Karpas-422 (cell line): ENCODE data around the gene SDSL. TPM values are rescaled to one million over a fixed set of nuclear protein-coding genes. Genes with fewer than 3 reads are reported as not detected.

Experiments used
- DNase-seq: peaks from one replicate; pipeline ENCODE4 v3.0.0-alpha.2; 2015
- H2AFZ ChIP-seq: fragments of 200-600 bp; sonication (generic); 2 replicates; pipeline ENCODE4 v1.6.1; 2014; ENCODE audit warnings: antibody characterized with exemption, low read length, mixed read lengths
- H3K27ac ChIP-seq: fragments of 200-600 bp; sonication (generic); 2 replicates; pipeline ENCODE4 v1.5.1; 2014; ENCODE audit warnings: mild to moderate bottlenecking, low read length, moderate library complexity
- H3K27me3 ChIP-seq: fragments of 200-600 bp; sonication (generic); 2 replicates; pipeline ENCODE4 v1.6.1; 2014; ENCODE audit warnings: low read length, mixed read lengths
- H3K36me3 ChIP-seq: fragments of 200-600 bp; sonication (generic); 2 replicates; pipeline ENCODE4 v1.6.1; 2014; ENCODE audit warnings: low read length, mixed read lengths; ENCODE audit not compliant: insufficient read depth
- H3K4me1 ChIP-seq: fragments of 200-600 bp; sonication (generic); 2 replicates; pipeline ENCODE4 v1.6.1; 2014; ENCODE audit warnings: mild to moderate bottlenecking, low read length, mixed read lengths
- H3K4me2 ChIP-seq: fragments of 200-600 bp; sonication (generic); 2 replicates; pipeline ENCODE4 v1.6.1; 2014; ENCODE audit warnings: low read length, low read depth, mild to moderate bottlenecking; ENCODE audit not compliant: poor library complexity, severe bottlenecking
- H3K4me3 ChIP-seq: fragments of 200-600 bp; sonication (generic); 2 replicates; pipeline ENCODE4 v1.5.1; 2014; ENCODE audit warnings: mild to moderate bottlenecking, antibody characterized with exemption, low read length, mixed read lengths
- H3K79me2 ChIP-seq: fragments of 200-600 bp; sonication (generic); 2 replicates; pipeline ENCODE4 v1.6.1; 2014; ENCODE audit warnings: mild to moderate bottlenecking, low read length, mixed read lengths
- H3K9ac ChIP-seq: fragments of 200-600 bp; sonication (generic); 2 replicates; pipeline ENCODE4 v1.6.0; 2014; ENCODE audit warnings: low read length
- H3K9me2 ChIP-seq: fragments of 200-600 bp; sonication (generic), shearing (Covaris generic); replicated peaks from 2 replicates; pipeline ENCODE4 v1.6.0; 2014; ENCODE audit warnings: mild to moderate bottlenecking, low read length, moderate library complexity; ENCODE audit not compliant: insufficient read depth
- H3K9me3 ChIP-seq: fragments of 300-700, 200-600 bp; sonication (generic); 2 replicates; pipeline ENCODE4 v1.6.1; 2014; ENCODE audit warnings: low read length, mixed read lengths
- H4K20me1 ChIP-seq: fragments of 200-600 bp; sonication (generic); 2 replicates; pipeline ENCODE4 v1.6.1; 2014; ENCODE audit warnings: mild to moderate bottlenecking, antibody characterized with exemption, low read length, low read depth; ENCODE audit not compliant: insufficient read depth
- total RNA-seq: library from RNA; depleted of rRNA; stranded (reverse); fragments of >200 nt; shearing (Covaris generic); gene quantifications from 2 replicates; pipeline ENCODE4 v1.2.3, GENCODE V29; 2014; ENCODE audit warnings: low replicate concordance

The SDSL gene
- total RNA-seq, 1 experiment from 2014 or later = not detected

- Histone ChIP-seq H4K20me1 (no peaks in the 10 kb centered on the region), H3K36me3 (no peaks in the 10 kb centered on the region), H3K79me2 (no peaks in the 10 kb centered on the region), H3K4me2 (no peak overlapping the region), H3K27ac (no peak overlapping the region), H3K4me3 (no peak overlapping the region), H3K27me3 (no peaks in the 10 kb centered on the region), H3K9ac (no peak overlapping the region), H3K9me2 (no peaks in the 10 kb centered on the region), H3K9me3 (no peaks in the 10 kb centered on the region), H2AFZ (no peak overlapping the region), H3K4me1 (no peaks in the 10 kb centered on the region)
- no peak for DNase-seq
Measured at GRCh38 chr12:113407931-113408600, 14.1 kb upstream of the SDSL start.

- Histone ChIP-seq H3K36me3 (no peaks in the 10 kb centered on the region), H3K4me3 (no peak overlapping the region), H3K79me2 (no peaks in the 10 kb centered on the region), H3K27me3 (no peaks in the 10 kb centered on the region), H3K4me2 (no peak overlapping the region), H2AFZ (no peak overlapping the region), H3K9me2 (no peaks in the 10 kb centered on the region), H4K20me1 (no peaks in the 10 kb centered on the region), H3K9ac (no peak overlapping the region), H3K9me3 (no peaks in the 10 kb centered on the region), H3K27ac (no peak overlapping the region), H3K4me1 (no peaks in the 10 kb centered on the region)
- no peak for DNase-seq
Measured at GRCh38 chr12:113408756-113409298, 13.4 kb upstream of the SDSL start.

GRCh38 chr12:113409462-113410124 is 12.6 kb upstream of the SDSL start:
- Histone ChIP-seq H2AFZ (no peak overlapping the region), H3K9me2 (no peaks in the 10 kb centered on the region), H4K20me1 (no peaks in the 10 kb centered on the region), H3K27me3 (no peaks in the 10 kb centered on the region), H3K36me3 (no peaks in the 10 kb centered on the region), H3K9ac (no peak overlapping the region), H3K79me2 (no peaks in the 10 kb centered on the region), H3K27ac (no peak overlapping the region), H3K4me3 (no peak overlapping the region), H3K4me2 (no peak overlapping the region), H3K9me3 (no peaks in the 10 kb centered on the region), H3K4me1 (no peaks in the 10 kb centered on the region)
- DNase-seq = no peak

- Histone ChIP-seq H2AFZ (no peak overlapping the region), H3K4me3 (no peak overlapping the region), H3K79me2 (no peaks in the 10 kb centered on the region), H3K4me2 (no peak overlapping the region), H3K9ac (no peak overlapping the region), H3K27me3 (no peaks in the 10 kb centered on the region), H3K9me2 (no peaks in the 10 kb centered on the region), H4K20me1 (no peaks in the 10 kb centered on the region), H3K27ac (no peak overlapping the region), H3K36me3 (no peaks in the 10 kb centered on the region), H3K9me3 (no peaks in the 10 kb centered on the region), H3K4me1 (peaks cover 2% of the 10 kb centered on the region; the same call in 1 of the 2 replicates)
- DNase-seq = no peak
Measured at GRCh38 chr12:113413488-113413939, 8.7 kb upstream of the SDSL start.

GRCh38 chr12:113414519-113415038 is 7.6 kb upstream of the SDSL start:
- DNase-seq = no peak
- Histone ChIP-seq H3K36me3 (no peaks in the 10 kb centered on the region), H3K9me3 (no peaks in the 10 kb centered on the region), H3K27ac (no peak overlapping the region), H3K9me2 (no peaks in the 10 kb centered on the region), H3K27me3 (no peaks in the 10 kb centered on the region), H3K9ac (no peak overlapping the region), H3K79me2 (no peaks in the 10 kb centered on the region), H3K4me2 (no peak overlapping the region), H3K4me1 (peaks cover 2% of the 10 kb centered on the region; the same call in 1 of the 2 replicates), H2AFZ (no peak overlapping the region), H3K4me3 (no peak overlapping the region), H4K20me1 (no peaks in the 10 kb centered on the region)

- Histone ChIP-seq H4K20me1 (no peaks in the 10 kb centered on the region), H3K4me1 (peaks cover 2% of the 10 kb centered on the region; the same call in 1 of the 2 replicates), H2AFZ (no peak overlapping the region), H3K27me3 (no peaks in the 10 kb centered on the region), H3K9me2 (no peaks in the 10 kb centered on the region), H3K36me3 (no peaks in the 10 kb centered on the region), H3K4me3 (no peak overlapping the region), H3K9me3 (no peaks in the 10 kb centered on the region), H3K27ac (no peak overlapping the region), H3K4me2 (no peak overlapping the region), H3K79me2 (no peaks in the 10 kb centered on the region), H3K9ac (no peak overlapping the region)
- no peak for DNase-seq
Measured at GRCh38 chr12:113416091-113416754, 6.0 kb upstream of the SDSL start.

- H3K9me3 ChIP-seq = no peaks in the 10 kb centered on the region
- no peaks in the 10 kb centered on the region for H3K79me2 ChIP-seq
- no peaks in the 10 kb centered on the region for H3K36me3 ChIP-seq
- no peak for DNase-seq
- H3K27me3 ChIP-seq = no peaks in the 10 kb centered on the region
- H3K4me2 ChIP-seq = no peak overlapping the region
- no peaks in the 10 kb centered on the region for H3K9me2 ChIP-seq
- H3K4me3 ChIP-seq = no peak overlapping the region
- 0 out of 2 replicates have a peak, but pooled peaks cover 5% of the 10 kb centered on the region for H4K20me1 ChIP-seq
- H3K9ac ChIP-seq = no peak overlapping the region
- H2AFZ ChIP-seq = no peak overlapping the region
- peaks cover 13% of the 10 kb centered on the region for H3K4me1 ChIP-seq
- no peak overlapping the region for H3K27ac ChIP-seq
Measured at GRCh38 chr12:113418213-113418879, 3.8 kb upstream of the SDSL start.
